Measurements from ENCODE around the gene ZNRF1. TPM values are rescaled to one million over a fixed set of nuclear protein-coding genes. Genes with fewer than 3 reads are reported as not detected.

ZNRF1 gene
- total and polyA plus RNA-seq, 8 donors: 5.3 to 11.4 (median 7.9) TPM

DNA sequence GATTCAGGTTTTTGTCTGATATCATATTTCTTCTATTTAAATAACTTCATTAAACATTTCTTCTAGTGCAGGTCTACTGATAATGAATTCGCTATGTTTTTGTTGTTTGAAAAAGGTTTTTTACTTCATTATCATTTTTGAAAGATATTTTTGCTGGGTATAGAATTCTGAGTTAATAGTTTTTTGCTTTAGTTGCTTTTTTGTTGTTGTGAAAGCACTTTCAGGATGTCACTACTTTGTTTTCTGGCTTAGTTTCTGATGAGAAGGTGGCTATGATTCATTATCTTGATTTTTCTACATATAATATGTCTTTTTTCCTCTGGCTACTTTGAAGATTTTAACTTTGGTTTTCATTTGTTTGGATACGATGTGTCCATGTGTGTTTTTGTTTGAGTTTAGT lies 153.0 kb downstream of the ZNRF1 start:
- no peak for TF ChIP-seq CTCF (IDR thresholded peaks at IDR 0.05)
- Histone ChIP-seq H3K4me1 (peaks cover 0 to 8% (median 0%) of the 10 kb centered on the region in 3 donors), H3K4me3 (no peak overlapping the region), H3K27ac (no peak overlapping the region), H3K36me3 (peaks cover 0 to 4% (median 0%) of the 10 kb centered on the region in 3 donors), H3K27me3 (no peaks in the 10 kb centered on the region), H3K9me3 (no peaks in the 10 kb centered on the region)
- intact Hi-C loops (cut with DNase I): no loop called here
- 49 to 72% methylated on average over 2 of the region's 2 CpGs for WGBS, 2 donors
- ATAC-seq: no peak
- DNase-seq: no peak
- no peak for FAIRE-seq

- peaks cover 0 to 8% (median 0%) of the 10 kb centered on the region in 3 donors for H3K4me1 ChIP-seq
- no peaks in the 10 kb centered on the region for H3K9me3 ChIP-seq
- TF ChIP-seq CTCF (IDR thresholded peaks at IDR 0.05): no peak
- intact Hi-C loops (cut with DNase I): no loop called here
- no peak for DNase-seq
- H3K36me3 ChIP-seq: peaks cover 0 to 4% (median 0%) of the 10 kb centered on the region in 3 donors
- no peak overlapping the region for H3K27ac ChIP-seq
- ATAC-seq: no peak
- no peak overlapping the region for H3K4me3 ChIP-seq
- no peak for FAIRE-seq
- no peaks in the 10 kb centered on the region for H3K27me3 ChIP-seq
Observed at GRCh38 chr16:75152635-75153034, 153.8 kb downstream of the ZNRF1 start.

DNA sequence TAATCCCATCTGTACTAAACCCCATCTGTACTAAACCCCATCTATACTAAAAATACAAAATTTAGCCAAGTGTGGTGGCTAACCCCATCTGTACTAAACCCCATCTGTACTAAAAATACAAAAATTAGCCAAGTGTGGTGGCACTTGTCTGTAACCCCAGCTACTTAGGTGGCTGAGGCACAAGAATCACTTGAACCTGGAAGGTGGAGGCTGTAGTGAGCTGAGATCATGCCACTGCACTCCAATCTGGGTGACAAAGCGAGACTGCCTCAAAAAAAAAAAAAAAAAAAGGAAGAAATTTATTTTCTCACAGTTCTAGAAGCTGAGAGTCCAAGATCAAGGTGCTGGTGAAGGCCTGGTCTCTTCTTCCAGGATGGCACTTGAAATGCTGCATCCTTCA lies 161.6 kb downstream of the ZNRF1 start:
- DNase-seq: no peak
- H3K36me3 ChIP-seq: no peaks in the 10 kb centered on the region
- WGBS, 2 donors: 96 to 100% methylated on average over 1 of the region's 1 CpG
- FAIRE-seq: no peak
- H3K27ac ChIP-seq: no peak overlapping the region
- ATAC-seq: no peak
- H3K9me3 ChIP-seq: no peaks in the 10 kb centered on the region
- H3K4me3 ChIP-seq: no peak overlapping the region
- no peak for TF ChIP-seq CTCF (IDR thresholded peaks at IDR 0.05)
- H3K4me1 ChIP-seq: no peaks in the 10 kb centered on the region
- H3K27me3 ChIP-seq: no peaks in the 10 kb centered on the region
- intact Hi-C loops (cut with DNase I): no loop called here

Other genes with a start within 250 kb of the ZNRF1 start
- 1 to 10 TPM; 2.2 to 6.4 (median 3.5) TPM for gene FA2H, start 224.2 kb upstream of the ZNRF1 start, total RNA-seq
- gene FA2H, start 224.2 kb upstream of the ZNRF1 start, polyA plus RNA-seq: 1 to 10 TPM; 3.9 to 4.8 TPM
- 10 to 100 TPM; 23.0 to 43.7 (median 31.9) TPM for gene WDR59, start 13.9 kb upstream of the ZNRF1 start, total RNA-seq
- 10 to 100 TPM; 30.0 to 62.3 TPM for gene WDR59, start 13.9 kb upstream of the ZNRF1 start, polyA plus RNA-seq
- 10 to 100 TPM in 2 of 6 donors, 1 to 10 TPM in 4; 6.9 to 12.2 (median 8.6) TPM for gene LDHD, start 117.8 kb downstream of the ZNRF1 start, total RNA-seq
- gene LDHD, start 117.8 kb downstream of the ZNRF1 start, polyA plus RNA-seq: 10 to 100 TPM; 15.8 to 20.3 TPM
- gene ZFP1, start 149.5 kb downstream of the ZNRF1 start, total RNA-seq: 1 to 10 TPM; 1.9 to 4.2 (median 3.3) TPM
- gene ZFP1, start 149.5 kb downstream of the ZNRF1 start, polyA plus RNA-seq: 1 to 10 TPM; 1.8 to 3.3 TPM
- gene CTRB2, start 208.1 kb downstream of the ZNRF1 start, total RNA-seq: over 10,000 TPM; 36,685 to 57,899 (median 39,778) TPM
- over 10,000 TPM; 20,002 to 30,463 TPM for gene CTRB2, start 208.1 kb downstream of the ZNRF1 start, polyA plus RNA-seq
- gene CTRB1, start 220.0 kb downstream of the ZNRF1 start, total RNA-seq: over 10,000 TPM; 14,339 to 37,242 (median 26,937) TPM
- gene CTRB1, start 220.0 kb downstream of the ZNRF1 start, polyA plus RNA-seq: over 10,000 TPM; 23,150 to 29,718 TPM